Umbilical cord (tissue), 2 donors: ENCODE data around the gene VWA1. TPM values are rescaled to one million over a fixed set of nuclear protein-coding genes. Genes with fewer than 3 reads are reported as not detected.
"Not testable (repeated sequence)": the region's sequence is repeated elsewhere in the genome, so short reads cannot be mapped to it uniquely, and the experiment has no call there.

Experiments
- DNase-seq: peaks from one replicate; pipeline ENCODE4 v3.0.0-alpha.2; 2015; ENCODE audit warnings: low spot score
- total RNA-seq: library from RNA; depleted of rRNA; stranded (reverse); fragments of >200 nt; gene quantifications from one replicate; pipeline ENCODE4 v1.2.3, GENCODE V29; 2014; ENCODE audit warnings: low replicate concordance; ENCODE audit not compliant: insufficient read depth

VWA1 gene
- total RNA-seq, 1 donor from 2014 or later, result 58.7 TPM

DNA sequence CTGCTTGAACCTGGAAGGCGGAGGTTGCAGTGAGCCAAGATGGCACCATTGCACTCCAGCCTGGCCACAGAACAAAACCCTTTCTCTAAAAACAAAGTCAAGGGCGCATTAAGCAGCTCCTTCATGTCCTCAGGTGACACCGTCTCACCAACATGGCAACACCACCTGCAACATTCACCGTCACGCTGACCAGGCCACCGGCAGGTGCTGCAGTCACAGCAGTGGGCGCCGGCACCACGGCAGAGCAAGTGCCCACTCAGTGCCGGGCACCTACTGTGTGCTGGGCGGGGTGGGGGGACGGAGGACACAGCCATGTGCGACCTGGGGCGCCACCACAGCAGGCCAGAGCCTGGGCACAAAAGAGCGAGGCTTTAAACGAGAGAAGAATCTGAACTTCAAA, 48.2 kb downstream of the VWA1 start:
- no peak for DNase-seq

DNA sequence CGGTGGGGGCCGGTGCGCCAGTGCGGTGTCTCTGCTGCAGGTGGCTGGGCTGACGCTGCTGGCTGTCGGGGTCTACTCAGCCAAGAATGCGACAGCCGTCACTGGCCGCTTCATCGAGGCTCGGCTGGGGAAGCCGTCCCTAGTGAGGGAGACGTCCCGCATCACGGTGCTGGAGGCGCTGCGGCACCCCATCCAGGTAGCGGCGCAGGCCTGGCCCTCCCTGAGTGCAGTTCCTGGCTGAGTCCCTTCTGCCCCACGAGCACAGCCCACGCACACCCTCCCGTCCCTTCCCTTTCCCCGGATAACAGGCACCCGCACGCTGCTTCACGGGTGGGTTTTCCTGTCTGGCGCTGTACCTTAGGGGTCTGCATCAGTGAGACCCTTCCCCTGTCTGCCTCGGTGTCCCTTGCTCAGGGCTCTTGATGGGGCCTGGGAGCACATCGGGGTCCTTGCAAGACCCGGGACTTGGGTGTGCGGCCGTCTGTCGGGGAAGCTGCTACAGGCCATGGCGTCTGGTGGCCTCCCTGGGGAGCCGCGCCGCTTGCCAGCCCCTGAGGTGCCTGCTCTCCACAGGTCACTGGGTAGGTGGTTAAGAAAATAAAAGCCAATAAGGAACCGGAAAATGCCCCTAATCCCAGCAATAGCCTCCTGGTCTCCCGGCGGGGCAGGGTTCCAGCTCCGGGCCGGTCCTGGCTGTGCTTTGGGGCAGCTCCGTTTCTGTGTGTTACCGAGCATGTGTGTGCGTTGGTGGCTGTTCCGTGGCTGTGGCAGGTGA, 49.7 kb downstream of the VWA1 start:
- not testable (repeated sequence) for DNase-seq

- not testable (repeated sequence) for DNase-seq
Observed at GRCh38 chr1:1485755-1486317, 50.3 kb downstream of the VWA1 start.

- no peak for DNase-seq
Observed at GRCh38 chr1:1487701-1488100, 52.2 kb downstream of the VWA1 start.

- DNase-seq, result no peak
Observed at GRCh38 chr1:1489231-1489630, 53.7 kb downstream of the VWA1 start.

DNA sequence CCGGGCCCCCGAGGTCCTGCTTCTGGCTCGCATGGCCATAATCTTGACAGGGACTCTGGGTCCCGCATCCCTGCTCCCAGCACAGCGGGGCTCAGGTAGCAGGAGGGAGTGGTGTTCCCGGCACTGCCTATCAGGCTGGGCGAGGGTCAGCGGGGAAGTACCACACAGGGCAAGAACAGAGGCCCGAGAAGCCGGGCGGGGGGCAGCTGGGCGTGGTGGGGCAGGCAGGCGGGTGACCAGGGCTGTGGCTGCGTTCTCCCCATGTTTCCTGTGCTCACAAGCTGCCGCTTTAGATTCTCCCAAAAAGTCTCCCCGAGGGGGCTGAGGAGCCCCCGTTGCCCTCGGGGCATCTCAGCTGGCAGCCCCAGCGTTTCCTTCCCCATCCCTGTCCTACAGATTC, 54.4 kb downstream of the VWA1 start:
- DNase-seq, result no peak

GRCh38 chr1:1490633-1491230, 55.2 kb downstream of the VWA1 start:
- DNase-seq, result no peak

DNA sequence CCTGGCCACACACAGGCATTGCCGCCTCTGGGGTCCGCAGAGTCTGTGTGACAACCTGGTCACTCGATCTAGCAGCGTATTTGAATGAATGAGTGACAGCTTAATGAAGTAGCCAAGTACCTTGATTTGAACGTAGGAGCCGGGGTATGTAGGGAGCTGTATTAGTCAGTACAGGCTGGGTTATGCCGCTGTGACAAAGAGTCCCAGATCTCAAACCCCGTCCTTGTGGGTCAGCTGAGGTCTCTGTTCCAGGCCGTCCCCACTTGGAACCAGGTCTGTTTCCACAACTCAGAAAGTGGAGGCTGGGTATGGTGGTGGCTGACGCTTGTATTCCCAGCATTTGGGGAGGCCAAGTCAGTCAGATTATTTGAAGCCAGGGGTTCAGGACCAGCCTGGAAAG, 56.1 kb downstream of the VWA1 start:
- DNase-seq, result no peak

Other genes with a start within 250 kb of the VWA1 start
- not detected for gene TNFRSF18, start 229.1 kb upstream of the VWA1 start, total RNA-seq
- gene TNFRSF4, start 221.5 kb upstream of the VWA1 start, total RNA-seq, result not detected
- gene SDF4, start 203.7 kb upstream of the VWA1 start, total RNA-seq, result 54.2 TPM
- gene B3GALT6, start 203.5 kb upstream of the VWA1 start, total RNA-seq, result 15.4 TPM
- gene C1QTNF12, start 189.0 kb upstream of the VWA1 start, total RNA-seq, result not detected
- 22.9 TPM for gene UBE2J2, start 161.8 kb upstream of the VWA1 start, total RNA-seq
- gene SCNN1D, start 155.3 kb upstream of the VWA1 start, total RNA-seq, result 0.72 TPM
- gene ACAP3, start 127.8 kb upstream of the VWA1 start, total RNA-seq, result 49.6 TPM
- 4.6 TPM for gene PUSL1, start 127.1 kb upstream of the VWA1 start, total RNA-seq
- 42.4 TPM for gene INTS11, start 111.0 kb upstream of the VWA1 start, total RNA-seq
- gene CPTP, start 110.9 kb upstream of the VWA1 start, total RNA-seq, result 3.4 TPM
- gene TAS1R3, start 104.4 kb upstream of the VWA1 start, total RNA-seq, result 0.24 TPM
- gene DVL1, start 86.3 kb upstream of the VWA1 start, total RNA-seq, result 72.9 TPM
- gene MXRA8, start 77.1 kb upstream of the VWA1 start, total RNA-seq, result 196 TPM
- 46.9 TPM for gene AURKAIP1, start 60.5 kb upstream of the VWA1 start, total RNA-seq
- gene CCNL2, start 36.4 kb upstream of the VWA1 start, total RNA-seq, result 106 TPM
- gene MRPL20, start 28.4 kb upstream of the VWA1 start, total RNA-seq, result 68.4 TPM
- gene ANKRD65, start 14.4 kb upstream of the VWA1 start, total RNA-seq, result 1.7 TPM
- 1.2 TPM for gene ATAD3C, start 14.0 kb downstream of the VWA1 start, total RNA-seq
- 8.2 TPM for gene ATAD3B, start 36.1 kb downstream of the VWA1 start, total RNA-seq
- 7.9 TPM for gene ATAD3A, start 76.5 kb downstream of the VWA1 start, total RNA-seq
- not detected for gene TMEM240, start 104.9 kb downstream of the VWA1 start, total RNA-seq
- 44.3 TPM for gene SSU72, start 139.2 kb downstream of the VWA1 start, total RNA-seq
- gene FNDC10, start 164.4 kb downstream of the VWA1 start, total RNA-seq, result 2.2 TPM
- gene MIB2, start 179.8 kb downstream of the VWA1 start, total RNA-seq, result 85.0 TPM
- gene MMP23B, start 196.5 kb downstream of the VWA1 start, total RNA-seq, result 249 TPM
- 3.6 TPM for gene CDK11B, start 223.3 kb downstream of the VWA1 start, total RNA-seq